GM18498 (cell line): Measurements from ENCODE around the gene MPL.
A peak's percentile ranks its signal among the peaks of the same experiment; 100 is the strongest.
"Not testable (repeated sequence)": the region's sequence is repeated elsewhere in the genome, so short reads cannot be mapped to it uniquely, and the experiment has no call there.

Experiments used
- ATAC-seq: cut with Tn5 transposase; IDR thresholded peaks from one replicate; pipeline ENCODE4 v1.9.1; 2021; ENCODE audit warnings: mild to moderate bottlenecking, moderate library complexity; ENCODE audit not compliant: unreplicated experiment

MPL gene

GRCh38 chr1:43369779-43370178, 32.2 kb downstream of the MPL start:
- not testable (repeated sequence) for ATAC-seq

GRCh38 chr1:43370564-43370963, 32.9 kb downstream of the MPL start:
- ATAC-seq, result no peak

- no peak for ATAC-seq
Measured at GRCh38 chr1:43372172-43372571, 34.6 kb downstream of the MPL start.

GRCh38 chr1:43373066-43373940, 35.7 kb downstream of the MPL start:
- no peak for ATAC-seq

GRCh38 chr1:43376723-43377235, 39.2 kb downstream of the MPL start:
- ATAC-seq, result no peak

- ATAC-seq, result no peak
Measured at GRCh38 chr1:43377831-43378230, 40.2 kb downstream of the MPL start.

- no peak for ATAC-seq
Measured at GRCh38 chr1:43379476-43379875, 41.9 kb downstream of the MPL start.

GRCh38 chr1:43381612-43382011, 44.0 kb downstream of the MPL start:
- no peak for ATAC-seq

GRCh38 chr1:43382027-43382779, 44.6 kb downstream of the MPL start:
- no peak for ATAC-seq

GRCh38 chr1:43383449-43383848, 45.8 kb downstream of the MPL start:
- no peak for ATAC-seq

- ATAC-seq, result no peak
Measured at GRCh38 chr1:43386676-43387075, 49.1 kb downstream of the MPL start.

- no peak for ATAC-seq
Measured at GRCh38 chr1:43387976-43388599, 50.5 kb downstream of the MPL start.

- ATAC-seq, result no peak
Measured at GRCh38 chr1:43388613-43389012, 51.0 kb downstream of the MPL start.

- ATAC-seq, result peak; percentile 86
Measured at GRCh38 chr1:43389326-43390313, 52.0 kb downstream of the MPL start, which contains the start of the genes MED8 and SZT2. TSS of gene MED8 (minus strand) at chr1:43389800. CDS start at chr1:43389764, 36 bp downstream. TSS of gene SZT2 (plus strand) at chr1:43389899. CDS start at chr1:43389969, 70 bp downstream.

GRCh38 chr1:43392702-43393101, 55.1 kb downstream of the MPL start:
- no peak for ATAC-seq

GRCh38 chr1:43395523-43395922, 57.9 kb downstream of the MPL start:
- no peak for ATAC-seq

GRCh38 chr1:43396059-43396458, 58.4 kb downstream of the MPL start:
- ATAC-seq, result no peak

- no peak for ATAC-seq
Measured at GRCh38 chr1:43398227-43398626, 60.6 kb downstream of the MPL start.

GRCh38 chr1:43400441-43400840, 62.8 kb downstream of the MPL start:
- not testable (repeated sequence) for ATAC-seq
